Measurements from ENCODE around the gene TMTC1.

GRCh38 chr12:29518407-29518806 is 265.3 kb downstream of the TMTC1 start:
- TF ChIP-seq, protein P1, sequence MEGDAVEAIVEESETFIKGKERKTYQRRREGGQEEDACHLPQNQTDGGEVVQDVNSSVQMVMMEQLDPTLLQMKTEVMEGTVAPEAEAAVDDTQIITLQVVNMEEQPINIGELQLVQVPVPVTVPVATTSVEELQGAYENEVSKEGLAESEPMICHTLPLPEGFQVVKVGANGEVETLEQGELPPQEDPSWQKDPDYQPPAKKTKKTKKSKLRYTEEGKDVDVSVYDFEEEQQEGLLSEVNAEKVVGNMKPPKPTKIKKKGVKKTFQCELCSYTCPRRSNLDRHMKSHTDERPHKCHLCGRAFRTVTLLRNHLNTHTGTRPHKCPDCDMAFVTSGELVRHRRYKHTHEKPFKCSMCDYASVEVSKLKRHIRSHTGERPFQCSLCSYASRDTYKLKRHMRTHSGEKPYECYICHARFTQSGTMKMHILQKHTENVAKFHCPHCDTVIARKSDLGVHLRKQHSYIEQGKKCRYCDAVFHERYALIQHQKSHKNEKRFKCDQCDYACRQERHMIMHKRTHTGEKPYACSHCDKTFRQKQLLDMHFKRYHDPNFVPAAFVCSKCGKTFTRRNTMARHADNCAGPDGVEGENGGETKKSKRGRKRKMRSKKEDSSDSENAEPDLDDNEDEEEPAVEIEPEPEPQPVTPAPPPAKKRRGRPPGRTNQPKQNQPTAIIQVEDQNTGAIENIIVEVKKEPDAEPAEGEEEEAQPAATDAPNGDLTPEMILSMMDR (IDR thresholded peaks at IDR 0.05): no peak
- no peak for TF ChIP-seq POLR2AphosphoS5 (IDR thresholded peaks at IDR 0.05)
- TF ChIP-seq EP300 (IDR thresholded peaks at IDR 0.05): no peak
- TF ChIP-seq POLR2A (IDR thresholded peaks at IDR 0.05; ENCODE audit: low read depth): no peak
